GM19463 (cell line): ENCODE measurements around the gene GALNT6.

ENCODE experiments used
- ATAC-seq: cut with Tn5 transposase; IDR thresholded peaks from one replicate; pipeline ENCODE4 v1.9.1; 2021; ENCODE audit warnings: mild to moderate bottlenecking, moderate library complexity; ENCODE audit not compliant: unreplicated experiment

The GALNT6 gene

DNA sequence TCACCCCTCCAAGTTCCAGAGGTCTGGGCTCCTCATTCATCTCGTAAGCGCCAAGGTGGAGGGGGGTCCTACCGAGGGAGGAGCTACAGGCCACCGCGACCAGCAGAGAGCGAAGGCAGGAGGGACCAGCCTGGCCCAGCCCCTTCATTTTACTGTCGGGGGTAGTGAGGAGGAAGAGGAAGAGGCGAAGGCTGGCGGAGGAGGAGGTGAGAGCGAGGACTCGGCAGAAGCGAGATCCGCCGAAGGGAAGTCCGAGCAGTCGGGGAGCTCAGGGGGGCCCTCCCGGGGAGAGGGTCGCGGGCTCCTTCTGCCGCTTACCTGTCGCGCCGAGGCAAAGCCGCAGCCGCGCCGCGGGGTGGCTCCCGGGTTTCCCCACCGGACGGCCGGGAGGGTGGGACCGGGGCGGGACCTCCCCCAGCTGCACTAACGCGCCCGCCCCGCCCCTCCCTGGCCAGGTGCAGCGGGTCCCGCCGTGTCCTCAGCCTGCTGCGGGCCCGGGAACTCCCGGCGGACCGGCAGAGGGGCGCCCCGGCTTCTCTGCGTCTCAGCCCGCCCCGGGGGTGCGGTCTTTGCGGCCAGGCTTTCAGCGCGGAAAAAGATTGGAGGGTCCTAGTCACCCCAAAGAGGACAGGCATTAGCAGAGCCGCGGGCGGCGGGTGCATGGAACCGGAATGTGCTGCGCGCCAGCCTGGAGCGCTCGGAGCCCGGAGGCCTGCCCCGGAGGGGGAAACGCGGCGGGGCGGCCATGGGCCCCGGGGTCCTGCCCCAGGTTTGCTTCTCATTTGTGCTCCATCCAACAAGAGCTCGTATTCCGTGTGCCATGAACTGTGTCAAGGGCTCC lies at the start of gene GALNT6:
GALNT6 (minus strand) TSS at position 124 of the 841 bp plus-strand sequence. CDS start 11,625 bp downstream, outside the sequence.
- peak; percentile 49 for ATAC-seq

DNA sequence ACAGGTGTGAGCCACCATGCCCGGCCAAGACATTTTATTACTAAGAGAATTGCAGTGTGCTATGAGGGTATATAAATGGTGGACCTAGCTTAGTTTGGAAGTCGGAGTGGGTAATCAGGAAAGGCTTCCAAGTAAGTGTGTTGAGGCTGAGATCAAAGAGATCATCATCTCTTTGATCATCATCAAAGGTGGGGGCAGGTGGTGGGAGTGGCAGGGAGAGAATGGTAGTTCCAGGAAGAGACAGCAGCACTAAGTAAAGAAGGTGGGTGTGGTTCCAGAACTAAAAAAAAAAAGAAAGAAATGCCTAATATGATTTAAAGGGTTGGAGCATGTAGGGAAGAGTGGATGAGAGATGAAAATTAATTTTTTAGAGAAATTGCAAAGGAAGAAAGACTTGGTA lies 48.1 kb upstream of the GALNT6 start:
- no peak for ATAC-seq

DNA sequence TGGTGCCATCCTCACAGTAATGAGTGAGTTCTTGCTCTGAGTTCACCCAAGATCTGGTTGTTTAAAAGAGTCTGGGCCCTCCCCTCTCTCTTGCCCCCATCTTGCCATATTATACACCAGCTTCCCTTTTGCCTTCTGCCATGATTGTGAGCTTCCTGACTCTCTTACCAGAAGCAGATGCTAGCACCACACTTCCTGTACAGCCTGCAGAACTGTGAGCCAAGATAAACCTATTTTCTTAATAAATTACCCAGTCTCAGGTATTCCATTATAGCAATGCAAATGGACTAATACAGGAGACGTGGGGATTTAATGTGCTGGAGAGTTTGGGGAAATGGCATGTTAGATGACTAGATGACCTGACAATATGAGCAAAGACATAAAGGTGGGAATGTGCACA lies 46.2 kb upstream of the GALNT6 start:
- ATAC-seq: no peak

DNA sequence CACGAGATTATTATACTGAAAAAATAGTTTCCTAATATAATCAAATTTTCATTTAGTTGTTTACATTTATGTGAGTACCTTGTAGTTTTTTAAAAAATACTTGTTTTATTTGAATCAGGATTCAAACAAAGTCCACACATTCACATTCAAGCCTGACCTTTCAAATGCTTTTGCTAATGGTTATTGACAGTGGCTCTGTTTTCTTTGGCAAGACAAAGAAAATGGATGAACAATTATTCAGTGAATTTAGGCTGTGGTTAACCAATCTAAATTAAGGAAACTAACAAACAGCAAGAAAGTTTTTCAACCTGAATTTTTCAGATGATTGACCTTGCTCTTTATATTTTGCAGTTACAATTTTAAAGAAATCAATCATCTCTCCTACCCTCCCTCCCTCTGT lies 43.1 kb upstream of the GALNT6 start:
- ATAC-seq: no peak

DNA sequence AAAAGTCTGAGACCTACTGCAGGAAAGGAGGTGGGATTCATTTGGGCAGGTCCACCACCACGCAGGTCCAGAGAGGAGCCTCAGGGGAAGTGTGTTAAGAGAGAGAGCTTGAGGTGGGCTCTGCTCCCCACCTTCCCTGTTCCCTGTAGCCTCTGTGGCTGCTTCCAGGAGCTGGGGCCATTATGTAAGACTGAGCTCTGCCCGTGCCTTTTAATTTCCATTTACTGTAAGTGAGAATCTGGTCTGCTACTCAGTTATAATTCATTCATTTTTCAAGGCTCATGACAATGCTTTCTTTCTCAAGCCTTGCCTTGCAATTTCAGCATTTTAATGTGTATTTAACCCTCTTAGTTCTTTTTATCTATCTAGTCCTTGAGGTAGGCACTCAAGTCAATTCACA lies 41.7 kb upstream of the GALNT6 start:
- ATAC-seq: no peak

DNA sequence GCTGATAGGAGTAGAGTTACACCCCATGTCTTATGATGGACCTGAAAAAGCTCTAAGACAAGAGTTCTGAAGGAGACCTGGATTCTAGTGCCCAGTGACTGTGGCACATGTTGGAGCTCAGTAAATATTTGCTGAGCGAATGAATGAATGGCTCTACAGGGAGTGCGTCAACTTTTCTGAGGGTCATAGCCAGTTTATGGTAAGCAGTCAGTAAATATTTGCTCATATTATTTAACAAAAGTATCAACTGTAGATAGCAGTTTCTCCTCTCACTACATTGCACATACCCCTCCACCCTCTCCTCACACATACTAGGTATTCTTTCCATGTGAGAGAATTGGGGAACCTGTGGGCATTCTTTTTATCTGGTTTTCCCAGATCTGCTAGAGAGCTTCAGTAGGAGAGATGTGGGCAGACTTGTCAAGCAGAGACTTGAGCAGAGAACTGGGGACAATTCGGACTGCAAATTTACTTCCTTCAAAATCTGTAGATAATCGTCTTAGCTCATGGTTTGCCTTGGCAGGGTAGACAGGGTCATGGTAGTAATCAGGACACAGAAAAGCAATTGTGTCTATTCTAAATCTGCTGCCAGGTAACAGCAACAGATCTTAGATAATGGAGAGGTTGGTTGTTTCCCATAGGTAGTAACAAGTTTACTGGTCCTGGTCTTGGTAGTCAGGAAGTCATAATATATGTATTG lies 39.1 kb upstream of the GALNT6 start:
- ATAC-seq: no peak

DNA sequence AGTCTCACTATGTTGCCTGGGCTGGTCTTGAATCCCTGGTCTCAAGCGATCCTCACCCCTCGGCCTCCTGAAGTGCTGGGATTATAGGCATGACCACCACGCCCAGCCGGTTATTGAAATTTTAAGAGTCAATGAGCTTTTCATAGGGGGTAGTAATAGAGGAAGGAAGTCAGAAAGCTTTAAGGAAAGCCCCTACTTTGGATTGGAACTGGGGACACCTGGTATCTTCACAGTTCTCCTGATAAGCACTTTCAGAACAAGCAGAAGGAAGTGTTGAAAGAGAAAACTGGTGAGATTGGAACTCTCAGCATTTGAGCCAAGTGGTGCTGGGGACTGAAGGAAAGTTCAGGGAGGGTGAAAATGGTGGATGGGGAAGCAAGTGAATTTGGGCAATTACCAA lies 38.5 kb upstream of the GALNT6 start:
- no peak for ATAC-seq

DNA sequence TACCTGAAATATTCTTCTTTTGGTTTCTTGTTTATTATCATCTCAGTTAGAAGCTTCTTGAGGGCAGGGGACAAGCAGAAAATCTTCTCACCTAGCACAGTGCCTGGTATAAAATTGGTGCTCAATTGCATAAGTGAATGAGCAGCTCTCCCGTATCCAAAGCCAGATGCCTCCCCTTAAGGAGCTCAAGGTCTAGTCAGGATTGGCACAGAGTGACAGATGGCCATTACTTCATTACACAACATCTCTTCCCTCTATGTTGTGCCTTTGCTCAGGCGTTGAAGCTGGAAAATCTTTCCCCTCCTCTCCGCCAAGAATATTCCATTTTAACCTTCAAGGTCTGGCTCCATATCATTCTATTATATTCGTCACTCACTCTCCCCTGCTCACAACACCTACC lies 37.0 kb upstream of the GALNT6 start:
- ATAC-seq: no peak

- peak; percentile 93 for ATAC-seq
Observed at GRCh38 chr12:51424662-51425539, 33.7 kb upstream of the GALNT6 start, which contains the start of gene SLC4A8. SLC4A8 (plus strand) TSS chr12:51424831; CDS start chr12:51424988, 157 bp downstream.

GRCh38 chr12:51424094-51424661 lies 33.0 kb upstream of the GALNT6 start:
- no peak for ATAC-seq

GRCh38 chr12:51421266-51421884 lies 30.2 kb upstream of the GALNT6 start:
- ATAC-seq: no peak

DNA sequence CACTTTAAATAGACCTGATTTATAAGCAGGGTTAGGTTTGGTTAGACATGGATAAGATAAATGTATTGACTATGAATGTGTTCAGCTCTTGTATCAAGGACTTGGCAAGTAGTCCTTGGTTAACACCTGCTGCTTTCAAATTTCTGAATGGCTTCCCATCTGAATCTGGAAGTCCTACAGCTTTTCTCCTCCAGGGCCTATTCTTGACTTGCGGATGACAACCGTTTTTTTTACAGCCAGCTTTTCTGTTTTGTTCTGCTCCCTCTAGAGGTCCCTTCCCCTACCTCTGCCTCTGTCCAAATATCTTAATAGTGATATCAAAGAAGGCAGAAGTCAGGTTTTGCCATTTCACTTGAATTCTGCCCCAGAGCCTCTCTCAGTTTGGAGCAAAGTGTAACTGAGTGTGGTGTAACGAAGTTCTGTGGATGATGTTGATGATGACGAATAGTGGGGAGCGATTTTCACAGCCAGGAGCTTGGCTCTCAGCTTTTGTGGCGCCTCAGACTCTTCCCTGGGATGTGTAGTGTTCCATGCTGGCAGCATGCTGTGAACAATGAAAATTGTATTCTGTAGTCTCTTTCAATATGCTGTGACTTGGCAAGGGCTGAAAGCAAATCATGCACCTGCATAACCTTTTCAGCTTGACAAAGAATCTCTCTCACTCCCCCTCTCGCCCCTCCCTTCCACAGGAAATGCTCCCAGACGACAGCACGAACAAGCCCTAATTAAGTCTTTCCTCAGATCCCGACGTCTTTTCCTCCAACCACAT lies 28.4 kb upstream of the GALNT6 start:
- no peak for ATAC-seq

- no peak for ATAC-seq
Observed at GRCh38 chr12:51417826-51418225, 26.6 kb upstream of the GALNT6 start.

DNA sequence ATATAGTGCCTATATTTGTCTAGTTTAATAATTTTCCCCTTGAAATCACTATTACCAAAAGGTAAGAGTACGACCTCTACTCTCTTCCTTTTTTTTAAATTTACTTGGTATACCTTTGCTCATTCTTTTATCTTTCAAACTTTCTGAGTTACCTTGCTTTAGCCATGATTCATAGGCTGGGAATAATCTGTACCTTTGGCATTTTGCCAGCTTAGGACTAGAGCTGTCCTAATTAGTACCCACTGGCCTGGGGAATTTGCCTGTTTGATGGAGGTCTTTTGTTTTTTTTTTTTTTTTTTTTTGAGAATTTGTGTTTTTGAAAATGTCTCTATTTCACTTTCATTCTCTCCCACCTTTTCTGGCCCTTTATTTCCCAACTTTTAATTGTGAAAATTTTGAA lies 24.7 kb upstream of the GALNT6 start:
- ATAC-seq: no peak

DNA sequence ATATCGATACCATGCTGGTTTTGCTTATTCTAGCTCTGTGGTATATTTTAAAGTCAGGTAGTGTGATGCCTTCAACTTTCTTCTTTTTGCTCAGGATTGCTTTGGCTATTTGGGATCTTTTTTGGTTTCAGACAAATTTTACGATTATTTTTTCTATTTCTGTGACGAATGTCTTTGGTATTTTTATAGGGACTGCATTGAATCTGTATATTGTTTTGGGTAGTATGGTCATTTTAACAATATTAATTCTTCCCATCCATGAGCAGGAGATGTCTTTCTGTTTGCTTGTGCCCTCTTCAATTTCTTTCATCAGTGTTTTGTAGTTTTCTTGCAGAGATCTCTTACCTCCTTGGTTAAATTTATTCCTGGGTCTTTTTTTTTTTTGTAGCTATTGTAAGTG lies 22.6 kb upstream of the GALNT6 start:
- no peak for ATAC-seq

DNA sequence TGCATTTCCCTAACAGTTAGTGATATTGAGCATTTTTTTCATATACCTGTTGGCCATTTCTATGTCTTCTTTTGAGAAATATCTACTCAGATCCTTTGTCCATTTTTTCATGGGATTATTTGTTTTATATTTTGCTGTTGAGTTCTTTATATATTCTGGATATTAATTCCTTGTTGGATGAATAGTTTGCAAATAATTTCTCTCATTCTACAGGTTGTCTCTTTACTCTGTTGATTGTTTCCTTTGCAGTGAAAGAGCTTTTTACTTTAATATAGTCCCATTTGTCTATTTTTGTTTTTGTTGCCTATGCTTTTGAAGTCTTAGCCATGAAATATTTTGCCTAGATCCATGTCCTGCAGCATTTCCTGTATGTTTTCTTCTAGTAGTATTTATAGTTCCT lies 21.9 kb upstream of the GALNT6 start:
- ATAC-seq: no peak

GRCh38 chr12:51409846-51410245 lies 18.6 kb upstream of the GALNT6 start:
- ATAC-seq: no peak

DNA sequence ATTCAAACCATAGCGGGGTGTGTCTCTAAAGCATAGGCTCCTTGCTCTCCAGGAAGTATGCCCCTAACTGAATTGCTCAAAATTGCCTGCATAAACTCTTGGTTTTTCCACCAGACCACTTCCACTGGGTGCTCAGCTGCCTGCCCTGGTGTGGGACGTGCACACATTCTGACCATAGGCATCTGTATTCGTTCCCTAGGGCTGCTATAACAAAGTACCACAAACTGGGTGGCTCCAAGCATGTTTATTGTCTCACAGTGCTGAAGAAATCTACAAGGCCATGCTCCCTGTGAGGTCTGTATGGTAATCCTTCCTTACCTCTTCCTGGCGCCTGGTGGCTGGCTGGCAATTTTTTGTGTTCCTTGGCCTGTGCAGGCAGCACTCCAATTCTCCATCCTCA lies 16.4 kb upstream of the GALNT6 start:
- ATAC-seq: no peak

- no peak for ATAC-seq
Observed at GRCh38 chr12:51406859-51407258, 15.7 kb upstream of the GALNT6 start.

GRCh38 chr12:51406290-51406689 lies 15.1 kb upstream of the GALNT6 start:
- no peak for ATAC-seq
